ENCODE results near the gene RPS6KA2. TPM values are rescaled to one million over a fixed set of nuclear protein-coding genes. Genes with fewer than 3 reads are reported as not detected.

The RPS6KA2 gene
- total RNA-seq, 1 experiment from 2014 or later: 2.3 TPM

DNA sequence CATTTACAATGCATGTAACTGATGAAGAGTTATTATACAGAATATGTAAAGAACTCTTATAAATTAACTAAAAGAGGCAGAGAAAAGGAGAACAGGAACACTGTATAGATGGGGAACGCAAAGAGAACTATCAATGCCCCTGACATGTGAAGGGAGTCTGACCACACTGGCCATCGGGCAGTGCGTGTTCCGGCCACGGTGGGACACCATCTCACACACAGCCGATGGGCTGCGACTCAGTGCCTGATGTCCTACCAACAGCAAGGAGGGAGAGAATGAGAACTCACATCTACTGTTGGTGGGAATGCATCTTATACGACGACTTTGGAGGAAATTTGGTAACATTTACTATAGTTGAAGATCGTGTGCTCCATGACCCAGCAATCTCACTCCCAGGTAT, 25.1 kb downstream of the RPS6KA2 start:
- no peak for DNase-seq (ENCODE audit: low read depth)
- in situ Hi-C loops (cut with HindIII; ENCODE audit: low pct_unique_long_range_greater_than_20kb, low sequenced_read_pairs): no loop called here

DNA sequence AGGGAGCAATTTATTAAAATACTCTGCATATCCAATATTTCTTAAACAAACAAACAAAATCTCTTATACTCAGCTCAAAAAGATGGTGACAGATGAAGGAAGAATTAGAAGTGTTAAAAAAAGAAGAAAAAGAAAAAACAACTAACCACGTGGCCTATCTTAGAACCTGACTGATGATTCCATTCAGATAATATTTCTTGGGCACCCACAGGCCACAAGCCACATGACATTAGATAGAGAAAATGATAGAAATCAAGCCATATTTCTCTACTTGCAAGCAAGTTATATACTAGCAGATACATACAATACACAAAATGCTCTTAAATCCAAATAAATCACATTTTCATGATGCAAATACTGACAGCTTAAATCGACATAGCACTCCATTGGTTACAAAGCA, 26.1 kb downstream of the RPS6KA2 start:
- no peak for DNase-seq (ENCODE audit: low read depth)
- in situ Hi-C loops (cut with HindIII; ENCODE audit: low pct_unique_long_range_greater_than_20kb, low sequenced_read_pairs): no loop called here

DNA sequence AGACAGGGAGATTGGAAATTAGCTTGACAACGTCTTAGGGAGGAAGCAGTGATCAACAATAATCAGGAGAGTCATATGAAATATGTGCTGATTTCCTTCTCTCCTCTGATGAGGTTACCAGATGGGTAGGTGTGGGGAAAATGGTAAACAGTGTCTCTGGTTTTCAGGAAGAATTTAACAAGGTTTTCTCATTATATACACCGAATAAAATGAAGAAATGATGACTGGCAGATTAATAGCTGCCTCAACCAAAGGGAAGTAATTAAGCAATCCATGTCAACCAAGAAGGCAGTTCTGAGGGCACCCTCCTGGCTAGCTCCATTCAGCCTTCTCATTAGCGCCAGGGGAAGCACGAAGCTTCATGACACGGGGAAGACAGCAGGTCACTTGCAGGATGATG, 27.8 kb downstream of the RPS6KA2 start:
- in situ Hi-C loops (cut with HindIII; ENCODE audit: low pct_unique_long_range_greater_than_20kb, low sequenced_read_pairs): no loop called here
- DNase-seq (ENCODE audit: low read depth): no peak

DNA sequence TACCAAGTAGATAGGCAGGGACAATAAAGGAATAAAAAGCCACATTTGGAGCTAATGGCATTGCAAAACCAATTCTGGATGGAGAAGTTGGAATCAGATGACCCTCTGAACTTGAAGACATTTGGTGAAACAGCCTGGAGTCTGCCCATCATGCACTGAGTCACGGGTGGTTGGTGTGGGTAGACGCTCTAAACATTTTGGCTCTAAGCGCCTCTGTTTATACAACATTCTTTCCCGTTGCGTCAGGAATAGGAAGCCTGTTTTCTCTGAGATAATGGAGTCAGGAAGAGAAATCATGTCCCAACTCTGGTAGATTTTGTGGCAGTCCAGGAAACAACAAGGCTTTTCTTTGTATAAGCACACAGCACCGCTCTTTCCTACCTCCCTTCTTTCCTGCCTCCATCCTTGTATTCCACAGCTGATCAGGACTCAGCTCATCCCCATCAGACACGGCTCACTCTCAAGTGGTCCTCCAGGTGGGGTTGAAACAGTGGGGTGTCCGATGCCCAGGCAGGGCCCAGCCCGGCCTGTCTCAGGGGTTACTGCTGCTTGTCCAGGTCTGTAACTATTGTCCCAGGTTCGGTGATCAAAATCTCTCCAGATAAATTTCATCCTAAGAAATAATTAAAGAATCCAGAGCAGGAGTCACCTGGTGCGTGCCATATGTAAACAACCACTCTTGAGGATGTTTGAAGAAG, 28.5 kb downstream of the RPS6KA2 start:
- DNase-seq (ENCODE audit: low read depth): no peak
- in situ Hi-C loops (cut with HindIII; ENCODE audit: low pct_unique_long_range_greater_than_20kb, low sequenced_read_pairs): no loop called here

DNA sequence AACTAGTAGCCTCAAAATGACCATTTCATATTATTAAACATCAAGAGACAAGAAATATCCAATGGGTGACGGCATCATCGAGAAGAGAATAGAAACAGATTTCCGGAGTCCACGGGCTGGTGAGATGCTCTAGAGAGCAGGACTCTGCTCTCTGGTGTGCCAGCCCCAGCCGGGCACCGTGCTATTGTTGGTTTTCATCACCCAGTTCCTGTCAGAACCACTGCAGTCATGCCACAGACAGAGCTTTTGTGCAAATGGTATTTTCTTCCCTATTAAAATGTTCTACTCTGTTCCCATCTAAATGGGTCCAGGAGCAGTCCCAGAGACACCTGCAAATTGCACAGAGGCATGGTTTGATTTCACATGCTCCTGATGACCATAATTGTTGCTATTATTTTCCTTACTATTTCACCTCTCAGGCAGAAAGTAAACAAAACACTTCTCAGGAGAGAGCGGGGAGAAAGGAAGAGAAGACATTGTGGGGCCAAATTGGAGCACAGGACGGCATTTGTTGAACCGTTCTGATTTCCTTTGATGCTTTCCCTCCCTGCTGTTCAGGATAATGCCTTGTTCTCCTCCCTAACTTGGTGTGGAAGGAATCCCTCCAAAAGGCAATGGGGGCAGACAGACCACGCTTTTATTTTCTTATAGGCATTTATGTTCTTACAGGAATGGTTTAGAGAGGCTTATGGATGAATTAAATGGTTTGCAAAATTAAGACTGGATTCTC, 29.2 kb downstream of the RPS6KA2 start:
- in situ Hi-C loops (cut with HindIII; ENCODE audit: low pct_unique_long_range_greater_than_20kb, low sequenced_read_pairs): no loop called here
- DNase-seq (ENCODE audit: low read depth): no peak

DNA sequence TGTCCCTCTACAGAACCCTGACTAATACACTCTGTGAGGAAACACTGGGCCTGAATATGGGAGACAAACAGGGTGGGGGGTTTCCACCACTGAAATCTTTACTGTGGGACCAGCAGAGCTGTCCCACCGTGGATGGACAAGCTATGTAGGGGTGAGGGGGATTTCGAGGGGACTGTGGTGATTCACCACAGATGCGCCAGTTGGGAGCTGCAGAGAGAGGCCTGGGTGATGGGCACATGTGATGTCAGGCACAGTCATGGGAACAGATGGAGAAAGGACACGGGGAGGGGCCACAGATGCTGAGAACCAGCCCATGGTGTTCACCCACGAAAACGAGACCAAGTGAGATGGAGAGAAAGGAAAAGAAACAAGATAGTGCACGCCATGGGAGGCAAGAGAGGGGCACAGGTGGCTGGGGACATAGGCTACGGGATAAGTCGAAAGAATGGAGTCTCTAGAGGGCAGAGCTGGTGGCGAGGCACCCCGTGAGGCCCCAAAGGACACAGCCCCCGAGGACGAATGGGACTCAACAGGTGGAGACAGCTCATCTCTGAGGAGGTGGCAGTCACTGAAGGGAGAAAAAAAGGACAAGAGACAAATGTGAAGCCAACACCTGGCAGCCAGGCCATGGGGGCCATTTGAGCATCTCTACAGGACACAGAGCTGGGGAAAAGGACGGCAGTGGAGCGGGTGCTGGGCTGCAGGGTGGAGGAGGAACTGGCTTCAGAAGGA, 30.1 kb downstream of the RPS6KA2 start:
- no peak for DNase-seq (ENCODE audit: low read depth)
- in situ Hi-C loops (cut with HindIII; ENCODE audit: low pct_unique_long_range_greater_than_20kb, low sequenced_read_pairs): no loop called here

DNA sequence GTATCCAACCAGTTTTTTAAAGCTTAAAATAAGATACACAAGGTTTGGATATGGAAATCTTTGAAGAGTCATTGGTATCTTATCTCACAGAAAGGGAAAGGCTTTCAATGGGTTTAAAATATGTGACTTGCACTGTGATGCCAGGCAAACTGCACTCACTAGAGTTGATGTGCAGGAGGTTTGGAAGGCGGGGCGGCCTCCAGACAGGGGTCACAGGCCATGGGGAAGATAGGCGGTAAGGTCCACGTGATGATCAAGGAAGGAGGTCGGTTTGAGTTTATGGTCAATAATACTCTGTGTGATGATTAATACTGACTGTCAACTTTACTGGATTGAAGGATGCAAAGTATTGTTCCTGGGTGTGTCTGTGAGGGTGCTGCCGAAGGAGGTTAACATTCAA, 31.1 kb downstream of the RPS6KA2 start:
- no peak for DNase-seq (ENCODE audit: low read depth)
- in situ Hi-C loops (cut with HindIII; ENCODE audit: low pct_unique_long_range_greater_than_20kb, low sequenced_read_pairs): no loop called here

DNA sequence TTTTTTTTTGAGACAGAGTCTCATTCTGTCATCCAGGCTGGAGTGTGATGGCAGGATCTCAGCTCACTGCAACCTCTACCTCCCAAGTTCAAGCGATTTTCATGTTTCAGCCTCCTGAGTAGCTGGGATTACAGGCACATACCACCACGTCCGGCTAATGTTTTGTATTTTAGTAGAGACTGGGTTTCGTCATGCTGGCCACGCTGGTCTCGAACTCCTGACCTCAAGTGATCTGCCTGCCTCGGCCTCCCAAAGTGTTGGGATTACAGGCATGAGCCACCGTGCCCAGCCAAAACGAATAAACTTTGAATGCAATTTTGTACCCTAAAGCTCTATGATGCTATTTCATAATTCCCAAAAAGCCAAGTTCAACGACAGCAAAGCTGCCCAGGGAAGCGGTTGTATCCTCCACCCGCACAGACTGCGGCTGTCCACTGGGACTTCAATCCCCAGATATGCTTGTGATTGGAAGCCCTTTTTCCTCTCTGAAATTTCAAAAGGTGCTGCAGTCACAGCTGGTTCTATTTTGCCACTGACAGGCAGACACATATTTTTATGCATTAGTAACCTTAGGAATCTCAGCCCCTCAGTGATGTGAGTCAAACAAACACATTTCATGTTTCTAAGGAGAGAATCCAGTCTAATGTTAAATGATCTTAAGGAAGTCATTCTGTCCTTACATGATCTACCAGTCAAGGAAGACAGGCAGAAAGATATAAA, 31.8 kb downstream of the RPS6KA2 start:
- in situ Hi-C loops (cut with HindIII; ENCODE audit: low pct_unique_long_range_greater_than_20kb, low sequenced_read_pairs): no loop called here
- DNase-seq (ENCODE audit: low read depth): peak; percentile 21

DNA sequence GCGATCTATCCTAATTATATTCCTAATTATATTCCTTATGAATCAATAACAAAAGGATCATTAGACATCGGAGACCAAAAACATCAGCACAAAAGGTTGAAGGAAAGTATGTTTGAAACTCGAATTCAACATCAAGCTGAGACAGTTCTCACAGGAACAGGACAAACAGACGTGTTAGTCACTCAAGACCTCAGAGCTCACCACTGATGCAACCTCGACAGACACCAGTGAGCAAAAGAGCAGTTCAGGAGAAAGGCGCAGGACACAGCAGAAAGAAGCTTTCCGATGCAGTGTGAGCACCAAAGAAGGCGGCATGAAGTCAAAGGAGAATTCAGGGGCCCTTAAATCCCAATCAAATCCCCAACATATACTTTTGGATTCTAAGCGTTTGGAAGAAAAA, 34.2 kb downstream of the RPS6KA2 start:
- in situ Hi-C loops (cut with HindIII; ENCODE audit: low pct_unique_long_range_greater_than_20kb, low sequenced_read_pairs): no loop called here
- DNase-seq (ENCODE audit: low read depth): no peak

DNA sequence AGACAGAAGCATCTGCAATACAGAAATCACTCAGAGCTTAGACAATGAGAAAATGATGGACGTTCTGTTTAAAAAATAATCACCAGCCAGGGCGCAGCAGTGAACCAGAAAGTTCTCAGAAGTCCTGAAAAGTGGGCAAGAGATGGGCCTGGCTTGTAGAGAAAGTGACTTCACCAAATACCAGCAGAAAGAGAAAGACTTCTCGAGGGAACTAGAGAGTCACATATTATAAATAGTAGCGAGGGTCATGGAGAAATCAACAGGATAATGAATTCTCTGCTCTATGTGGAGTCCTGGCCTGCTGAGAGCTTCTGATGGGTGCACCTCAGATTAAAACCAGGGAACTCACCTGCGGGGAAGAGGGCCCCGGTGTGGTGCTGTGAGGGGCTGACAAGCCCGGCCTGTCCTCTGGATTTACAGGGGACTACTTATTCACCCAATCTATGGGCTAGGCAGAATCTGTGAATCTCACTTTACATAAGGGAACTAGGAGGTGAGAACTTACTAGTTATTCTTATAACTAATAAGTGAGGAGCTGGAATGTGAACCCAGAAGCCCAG, 35.0 kb downstream of the RPS6KA2 start:
- in situ Hi-C loops (cut with HindIII; ENCODE audit: low pct_unique_long_range_greater_than_20kb, low sequenced_read_pairs): no loop called here
- no peak for DNase-seq (ENCODE audit: low read depth)

DNA sequence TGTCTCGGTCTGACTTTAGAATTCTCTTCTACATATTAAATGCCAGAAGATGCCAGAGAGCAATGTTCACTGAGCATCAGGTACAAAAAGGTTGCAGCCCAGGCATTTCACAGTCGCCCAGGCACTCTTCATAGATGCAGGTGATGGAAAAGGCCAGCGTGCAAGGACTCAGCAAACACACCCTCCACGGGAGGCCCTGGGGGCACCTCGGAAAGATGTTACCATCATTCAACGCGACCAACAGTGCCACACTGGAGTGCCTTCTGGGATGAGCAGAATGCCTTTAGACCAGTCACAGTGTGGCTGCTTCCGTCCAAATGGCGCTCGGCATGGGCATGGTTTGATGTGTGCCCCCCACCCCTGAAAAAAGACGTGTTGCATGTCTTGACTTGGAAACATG, 36.0 kb downstream of the RPS6KA2 start:
- in situ Hi-C loops (cut with HindIII; ENCODE audit: low pct_unique_long_range_greater_than_20kb, low sequenced_read_pairs): no loop called here
- DNase-seq (ENCODE audit: low read depth): no peak

DNA sequence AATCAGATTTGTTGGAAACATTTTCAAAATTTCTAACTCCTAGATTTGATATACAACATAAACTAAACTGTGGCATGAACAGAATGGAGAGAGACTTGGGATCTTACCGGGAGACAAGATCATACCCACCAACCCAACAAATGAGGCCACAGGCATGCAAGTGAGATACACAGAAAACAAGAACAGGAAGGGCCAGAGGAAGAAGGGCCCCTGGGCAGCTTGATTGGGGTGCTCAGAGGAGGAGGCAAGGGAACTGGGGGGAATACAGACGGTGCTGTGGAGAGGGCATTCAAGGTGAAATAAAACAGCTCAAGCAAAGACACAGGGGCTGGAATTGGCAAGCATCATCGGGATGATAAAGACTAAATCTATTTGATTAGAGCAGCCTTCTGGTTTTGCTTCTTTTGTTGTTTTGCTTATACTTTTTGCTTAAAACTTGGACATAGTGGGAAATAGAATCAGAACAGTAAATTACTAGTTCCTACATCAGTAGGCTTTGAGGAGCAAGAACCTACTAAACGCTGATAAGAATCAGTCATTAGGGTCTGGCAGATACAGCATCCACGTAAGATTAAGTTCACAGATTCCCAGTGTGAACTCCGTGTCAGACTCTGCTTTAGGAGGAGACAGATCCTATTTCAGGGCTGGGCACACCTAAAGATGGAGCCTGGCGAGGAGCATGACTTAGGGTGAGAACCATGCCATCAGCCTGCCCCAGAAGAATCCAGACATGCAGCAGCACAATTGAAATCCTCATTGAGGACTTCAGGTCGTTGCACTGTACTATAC, 37.1 kb downstream of the RPS6KA2 start:
- in situ Hi-C loops (cut with HindIII; ENCODE audit: low pct_unique_long_range_greater_than_20kb, low sequenced_read_pairs): no loop called here

DNA sequence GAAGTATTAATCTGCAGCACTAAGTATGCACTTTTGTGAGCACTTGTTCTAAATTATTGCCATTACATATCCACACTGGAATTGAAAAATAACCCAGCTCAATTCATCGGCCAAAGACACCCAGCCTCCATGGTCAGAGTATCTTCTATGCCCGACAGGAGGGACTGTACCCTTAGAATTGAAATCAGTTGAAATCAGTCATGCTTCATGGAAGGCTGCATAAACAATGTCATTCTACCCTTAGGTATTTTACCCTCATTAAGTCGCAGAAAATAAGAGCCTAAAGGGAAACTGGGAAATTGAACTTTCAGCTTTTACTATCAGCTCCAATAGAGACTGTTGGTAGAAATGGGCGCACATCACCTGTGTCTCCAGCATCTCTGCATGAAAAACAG, 37.7 kb downstream of the RPS6KA2 start:
- no peak for DNase-seq (ENCODE audit: low read depth)
- in situ Hi-C loops (cut with HindIII; ENCODE audit: low pct_unique_long_range_greater_than_20kb, low sequenced_read_pairs): no loop called here

More for the DNA sequence above, 37.1 kb downstream of the RPS6KA2 start:
- DNase-seq (ENCODE audit: low read depth): no peak

DNA sequence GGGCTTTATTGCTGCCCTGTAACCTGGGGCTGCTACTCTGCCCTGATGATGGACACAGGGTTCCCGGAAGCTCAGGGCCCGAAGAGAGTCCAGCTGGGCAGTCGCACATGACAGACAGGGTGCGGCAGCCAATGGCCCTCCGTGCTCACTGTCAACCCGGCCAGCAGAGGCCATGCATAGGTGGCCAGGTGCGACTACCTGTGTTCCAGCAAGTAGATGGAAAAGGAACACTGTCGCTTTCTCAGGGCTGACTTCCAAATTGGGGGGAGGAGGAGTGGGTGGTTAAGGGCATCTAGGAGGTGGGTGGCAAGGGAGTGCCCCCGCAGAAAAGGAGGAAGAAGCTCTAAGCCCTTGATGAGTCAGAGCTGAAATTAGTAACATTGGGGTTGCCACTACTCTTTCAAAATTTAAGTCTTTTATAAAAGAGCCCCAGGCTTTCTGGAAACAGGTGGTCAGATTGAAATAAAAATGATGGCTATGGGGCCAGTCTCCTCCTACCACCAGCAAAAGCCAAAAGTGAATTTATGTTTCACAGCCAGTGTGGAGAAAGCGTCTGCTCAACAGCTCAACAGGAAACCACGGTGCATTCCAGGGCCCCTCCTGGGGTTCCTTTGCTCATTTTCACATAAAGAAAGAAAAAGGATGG, 38.2 kb downstream of the RPS6KA2 start:
- no peak for DNase-seq (ENCODE audit: low read depth)
- in situ Hi-C loops (cut with HindIII; ENCODE audit: low pct_unique_long_range_greater_than_20kb, low sequenced_read_pairs): no loop called here

DNA sequence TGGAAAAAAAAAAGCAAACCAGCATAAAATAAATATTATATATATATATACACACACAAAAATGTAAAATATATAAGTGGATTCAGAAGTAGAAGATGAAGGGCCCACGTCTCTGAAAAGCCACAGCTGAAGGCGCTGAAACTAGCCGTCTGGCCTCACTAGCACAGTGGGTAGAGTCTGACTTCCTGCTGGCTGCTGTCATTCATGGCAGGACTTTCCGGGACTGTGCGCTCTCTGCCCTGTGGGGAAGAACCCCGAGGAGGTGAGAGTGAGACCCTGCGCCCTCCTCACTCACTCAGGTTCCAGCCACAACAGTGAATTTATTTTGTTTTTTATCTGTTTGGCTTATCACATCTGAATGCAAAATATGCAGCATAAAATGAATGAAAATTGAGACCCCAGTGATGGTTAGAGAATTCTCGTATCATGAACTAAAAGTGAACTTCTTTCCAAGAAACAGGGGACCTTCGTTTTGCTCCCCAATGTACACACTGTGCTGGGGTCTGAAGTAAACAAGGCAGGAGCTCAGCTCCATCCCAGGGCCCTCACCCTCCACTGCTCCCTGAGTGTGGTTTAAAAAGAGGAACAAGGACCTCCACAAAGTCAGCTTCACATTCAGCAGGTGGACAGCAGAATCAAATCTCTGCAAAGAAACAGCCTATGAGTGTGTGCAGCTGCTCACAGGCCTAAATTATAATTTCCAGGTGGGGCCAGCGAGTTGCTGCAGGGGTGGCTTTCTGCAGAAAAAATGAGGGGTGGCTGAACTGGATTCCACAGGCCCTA, 39.2 kb downstream of the RPS6KA2 start:
- in situ Hi-C loops (cut with HindIII; ENCODE audit: low pct_unique_long_range_greater_than_20kb, low sequenced_read_pairs): no loop called here
- DNase-seq (ENCODE audit: low read depth): no peak

DNA sequence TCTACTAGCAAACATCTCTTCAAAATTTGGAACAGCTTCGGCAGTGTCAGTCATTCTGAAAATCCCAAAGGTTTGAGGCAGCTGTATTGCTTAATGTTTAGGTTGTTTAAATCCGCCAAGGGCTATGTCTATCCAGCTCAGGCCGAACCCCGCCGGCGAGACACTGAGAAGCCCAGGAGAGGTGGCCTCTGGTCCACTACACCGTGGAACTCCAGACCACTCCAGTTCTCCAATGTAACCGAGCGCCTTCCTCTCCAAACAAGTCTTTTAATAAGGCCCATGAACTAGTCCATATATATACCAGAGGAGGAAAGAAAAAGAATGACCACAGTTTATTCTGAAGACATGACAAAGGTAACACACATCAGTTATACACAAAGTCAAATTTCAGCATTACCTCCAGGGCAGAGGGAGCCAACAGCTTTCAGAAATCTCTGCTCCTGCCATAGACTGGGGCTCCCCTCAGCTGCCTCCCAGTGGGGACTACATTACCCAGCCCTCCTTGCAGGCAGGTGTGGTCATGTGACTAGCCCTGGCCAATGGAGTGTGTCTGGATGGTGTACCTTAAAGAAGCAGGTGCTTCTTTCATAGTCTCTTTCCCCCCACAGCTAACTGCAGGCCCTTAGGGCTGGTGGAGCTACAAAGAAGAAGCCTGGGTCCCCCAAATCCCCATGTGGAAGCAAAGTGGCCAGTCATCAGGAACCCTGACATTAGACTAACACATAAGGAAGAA, 40.5 kb downstream of the RPS6KA2 start, which contains the start of gene RAMACL:
Gene RAMACL (minus strand): TSS at position 255 of the 733 bp plus-strand sequence. CDS start 201 bp downstream, at position 54.
- in situ Hi-C loops (cut with HindIII; ENCODE audit: low pct_unique_long_range_greater_than_20kb, low sequenced_read_pairs): no loop called here
- DNase-seq (ENCODE audit: low read depth): peak; percentile 6
